GM12891 (cell line): ENCODE data around the gene HDAC4.

Experiments used
- PAX5 ChIP-seq: IDR thresholded peaks from 2 replicates; pipeline ENCODE4 v1.6.1; 2011; ENCODE audit warnings: low read length, moderate library complexity, mild to moderate bottlenecking; ENCODE audit not compliant: insufficient read depth, severe bottlenecking
- POLR2A ChIP-seq: IDR thresholded peaks from 2 replicates; pipeline ENCODE4 v1.6.1; 2011; ENCODE audit warnings: low read depth, low read length, control low read depth
- POLR2AphosphoS5 ChIP-seq: IDR thresholded peaks from 2 replicates; pipeline ENCODE4 v1.6.1; 2011; ENCODE audit warnings: low read depth, low read length, control low read depth
- POU2F2 ChIP-seq: IDR thresholded peaks from 2 replicates; pipeline ENCODE4 v1.6.1; 2011; ENCODE audit warnings: low read depth, mild to moderate bottlenecking, control low read depth, low read length, moderate library complexity
- SPI1 ChIP-seq: IDR thresholded peaks from 2 replicates; pipeline ENCODE4 v1.6.1; 2011; ENCODE audit warnings: low read depth, low read length, control low read depth
- TAF1 ChIP-seq: IDR thresholded peaks from 2 replicates; pipeline ENCODE4 v1.6.1; 2011; ENCODE audit warnings: low read depth, low read length, control low read depth

GRCh38 chr2:239279508-239280295 is 121.1 kb downstream of the HDAC4 start:
- TF ChIP-seq POLR2A (no peak), POLR2AphosphoS5 (no peak), TAF1 (no peak), PAX5 (no peak), SPI1 (no peak), POU2F2 (no peak)
